Ascending aorta (tissue), 2 donors: ENCODE results near the gene ITSN2. TPM values are rescaled to one million over a fixed set of nuclear protein-coding genes. Genes with fewer than 3 reads are reported as not detected.

Experiments used
- DNase-seq, 2 donors: peaks; one replicate each; pipeline ENCODE4 v3.0.0-alpha.2; 2019; ENCODE audit warnings: low spot score in 2 of 2
- H3K27ac ChIP-seq, 2 donors: fragments of 200-600 bp; sonication (generic); one replicate each; pipeline ENCODE4 v1.5.1; 2016 to 2017; ENCODE audit warnings: mild to moderate bottlenecking in 1 of 2
- H3K27me3 ChIP-seq: fragments of 200-600 bp; sonication (generic); one replicate; pipeline ENCODE4 v1.5.1; 2017
- H3K36me3 ChIP-seq, 2 donors: fragments of 200-600 bp; sonication (generic); one replicate each; pipeline ENCODE4 v1.5.1; 2016
- H3K4me1 ChIP-seq, 2 donors: fragments of 200-600 bp; sonication (generic); one replicate each; pipeline ENCODE4 v1.5.1; 2016 to 2017; ENCODE audit warnings: mild to moderate bottlenecking in 1 of 2
- H3K4me3 ChIP-seq, 2 donors: fragments of 200-600 bp; sonication (generic); one replicate each; pipeline ENCODE4 v1.5.1; 2016 to 2017; ENCODE audit warnings: mild to moderate bottlenecking in 1 of 2
- H3K9me3 ChIP-seq, 2 donors: fragments of 200-600 bp; sonication (generic); one replicate each; pipeline ENCODE4 v1.5.1; 2016
- CTCF ChIP-seq, 3 experiments: fragments of 200-600 bp in 2 of 3; fragments of 450-650 bp in 1 of 3; sonication (generic) in 2 of 3; IDR thresholded peaks; one replicate each; pipeline ENCODE4 v1.5.1; 2016 to 2019; ENCODE audit warnings: antibody characterized with exemption in 3 of 3, mild to moderate bottlenecking in 1 of 3, moderate library complexity in 1 of 3
- intact Hi-C: fragments of 100-400 bp; cut with DNase I; formaldehyde crosslinking; loops from one replicate; pipeline ENCODE4 v1.15.1; 2023
- total RNA-seq: library from RNA; depleted of rRNA; stranded (reverse); fragments of >200 nt; gene quantifications from one replicate; pipeline ENCODE4 v1.1.0, GENCODE V29; 2016

The ITSN2 gene
- total RNA-seq, 1 donor from 2014 or later: 70.0 TPM

DNA sequence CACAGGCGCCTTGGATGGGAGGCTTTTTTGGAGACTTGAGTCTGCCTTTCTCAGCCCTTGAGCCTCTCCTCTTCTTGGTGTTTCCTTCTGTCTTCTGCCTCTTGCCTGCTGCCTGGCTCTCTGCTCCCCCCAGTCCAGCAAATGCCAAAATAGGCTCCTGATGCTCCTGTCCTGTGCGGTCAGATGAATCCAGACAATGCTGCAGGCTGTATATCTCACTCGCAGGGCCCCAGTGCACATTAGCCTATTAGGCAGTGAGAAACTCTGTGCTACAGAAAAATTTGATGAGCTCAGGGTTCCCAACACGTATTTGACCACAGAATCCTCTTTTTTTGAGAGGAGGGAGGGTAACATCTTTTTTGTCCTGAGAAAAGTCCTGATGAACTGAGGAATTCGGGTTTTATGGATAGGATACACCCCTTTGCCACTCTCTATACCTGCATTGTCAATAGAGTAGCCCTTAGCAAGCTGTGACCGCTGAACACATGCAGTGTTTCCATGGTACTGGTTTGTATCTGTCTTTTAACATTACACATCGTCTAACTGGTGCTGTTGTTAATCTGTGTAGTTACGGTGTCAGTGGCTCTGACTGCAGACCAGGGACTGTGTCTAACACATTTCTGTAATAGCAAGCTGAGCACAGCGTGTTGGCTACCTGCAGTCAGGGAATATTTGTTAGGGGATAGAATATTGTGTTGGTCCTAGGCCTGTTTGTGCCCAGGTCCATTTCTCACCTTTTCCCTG is 134.7 kb downstream of the ITSN2 start:
- Histone ChIP-seq H3K27ac (no peak overlapping the region), H3K4me1 (no peaks in the 10 kb centered on the region), H3K36me3 (peaks cover 5 to 19% of the 10 kb centered on the region in 2 donors), H3K9me3 (no peaks in the 10 kb centered on the region), H3K4me3 (no peak overlapping the region), H3K27me3 (no peaks in the 10 kb centered on the region)
- intact Hi-C loops: no loop called here
- no peak for DNase-seq
- no peak for TF ChIP-seq CTCF (IDR thresholded peaks at IDR 0.05)

DNA sequence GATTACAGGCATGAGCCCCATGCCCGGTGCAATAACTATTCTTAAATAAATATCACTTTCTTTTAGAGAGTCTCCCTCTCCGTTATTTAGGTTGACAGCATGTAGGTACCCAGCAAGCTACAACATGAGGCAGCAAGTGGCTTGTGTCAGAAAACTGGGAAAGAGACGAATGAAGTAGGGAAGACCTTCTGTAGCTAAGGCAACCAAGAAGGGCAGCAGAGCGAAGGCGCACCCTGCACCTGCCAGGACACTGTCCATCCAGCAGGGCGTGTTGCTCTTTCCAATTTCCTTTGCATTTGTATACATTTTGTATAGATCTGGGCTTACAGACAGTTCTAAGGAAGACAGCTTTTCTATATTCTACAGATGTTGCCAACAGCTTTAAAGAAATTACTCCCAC is 137.4 kb downstream of the ITSN2 start:
- no peak overlapping the region for H3K4me3 ChIP-seq
- H3K4me1 ChIP-seq: no peaks in the 10 kb centered on the region
- H3K27ac ChIP-seq: no peak overlapping the region
- peaks cover 25 to 47% of the 10 kb centered on the region in 2 donors for H3K36me3 ChIP-seq
- no peaks in the 10 kb centered on the region for H3K9me3 ChIP-seq
- no peaks in the 10 kb centered on the region for H3K27me3 ChIP-seq
- DNase-seq: no peak
- intact Hi-C loops: no loop called here
- no peak for TF ChIP-seq CTCF (IDR thresholded peaks at IDR 0.05)

DNA sequence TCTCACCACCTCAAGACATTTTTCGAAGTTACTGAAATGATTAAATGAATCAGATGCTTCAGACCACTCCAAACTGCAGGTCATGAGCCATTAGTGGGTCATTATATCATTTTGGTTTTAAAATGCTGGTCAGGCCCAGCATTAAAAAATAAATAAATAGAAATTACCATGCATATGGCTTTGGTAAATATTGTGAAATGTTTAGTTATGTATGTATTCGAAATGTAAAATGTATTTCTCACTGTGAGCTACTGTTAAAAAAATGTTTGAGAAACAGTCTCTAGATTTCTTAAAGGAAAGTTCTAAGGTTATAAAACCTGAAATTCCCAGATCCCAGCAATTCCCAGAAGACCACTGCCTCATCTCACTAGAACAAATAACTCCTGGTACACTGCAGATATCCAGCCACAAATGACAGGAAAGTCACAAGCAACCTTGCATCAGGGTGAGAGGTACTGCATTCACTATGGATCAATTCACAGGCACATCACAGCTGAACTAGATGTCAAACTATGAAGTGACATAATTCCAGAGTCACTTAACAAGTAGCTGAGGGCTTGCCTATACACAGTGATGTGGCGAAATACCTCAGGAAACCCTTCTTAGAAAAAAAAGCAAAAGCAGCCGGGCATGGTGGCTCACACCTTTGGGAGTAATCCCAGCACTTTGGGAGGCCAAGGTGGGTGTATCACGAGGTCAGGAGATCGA is 138.8 kb downstream of the ITSN2 start:
- no peak for TF ChIP-seq CTCF (IDR thresholded peaks at IDR 0.05)
- no peak overlapping the region for H3K4me3 ChIP-seq
- no peak overlapping the region for H3K27ac ChIP-seq
- H3K9me3 ChIP-seq: no peaks in the 10 kb centered on the region
- intact Hi-C loops: no loop called here
- no peaks in the 10 kb centered on the region for H3K27me3 ChIP-seq
- no peaks in the 10 kb centered on the region for H3K4me1 ChIP-seq
- no peak for DNase-seq
- peaks cover 38 to 59% of the 10 kb centered on the region in 2 donors for H3K36me3 ChIP-seq

- no peaks in the 10 kb centered on the region for H3K27me3 ChIP-seq
- no peak overlapping the region for H3K4me3 ChIP-seq
- no peak for DNase-seq
- no peaks in the 10 kb centered on the region for H3K9me3 ChIP-seq
- H3K27ac ChIP-seq: no peak overlapping the region
- peaks cover 46 to 59% of the 10 kb centered on the region in 2 donors for H3K36me3 ChIP-seq
- no peak for TF ChIP-seq CTCF (IDR thresholded peaks at IDR 0.05)
- intact Hi-C loops: no loop called here
- H3K4me1 ChIP-seq: no peaks in the 10 kb centered on the region
Observed at GRCh38 chr2:24220554-24221291, 139.6 kb downstream of the ITSN2 start.

GRCh38 chr2:24214880-24215279 is 145.5 kb downstream of the ITSN2 start:
- no peak for DNase-seq
- Histone ChIP-seq H3K27me3 (no peaks in the 10 kb centered on the region), H3K27ac (no peak overlapping the region), H3K4me1 (no peaks in the 10 kb centered on the region), H3K36me3 (peaks cover 61 to 90% of the 10 kb centered on the region in 2 donors), H3K4me3 (no peak overlapping the region), H3K9me3 (no peaks in the 10 kb centered on the region)
- intact Hi-C loops: no loop called here
- no peak for TF ChIP-seq CTCF (IDR thresholded peaks at IDR 0.05)
